GM19099 (cell line): ENCODE data around the gene KRTAP21-2.

Experiments used
- POLR2A ChIP-seq: IDR thresholded peaks from 3 replicates; pipeline ENCODE4 v1.6.1; 2011; ENCODE audit warnings: low read depth; ENCODE audit not compliant: insufficient read length; ENCODE audit errors: extremely low read depth

Gene KRTAP21-2

DNA sequence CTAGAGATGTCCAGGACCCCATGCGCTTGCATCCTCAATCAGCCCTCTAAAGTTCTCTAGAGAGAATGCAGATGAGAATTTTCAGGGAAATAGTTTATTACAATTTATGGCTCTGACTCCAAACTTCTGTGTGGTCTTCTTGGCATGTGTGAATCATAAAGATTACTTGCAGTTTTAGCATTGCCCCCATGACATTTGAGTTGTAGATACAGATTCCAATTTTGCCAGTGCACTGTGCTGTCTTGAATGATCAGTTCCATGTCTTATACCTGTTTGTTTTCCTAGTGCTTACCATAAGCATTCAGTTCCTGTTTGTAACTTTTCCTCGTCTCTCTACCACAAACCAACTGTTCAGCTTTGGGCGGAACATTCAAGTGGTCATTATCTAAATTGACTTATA is 33.3 kb downstream of the KRTAP21-2 start:
- TF ChIP-seq POLR2A = no peak

DNA sequence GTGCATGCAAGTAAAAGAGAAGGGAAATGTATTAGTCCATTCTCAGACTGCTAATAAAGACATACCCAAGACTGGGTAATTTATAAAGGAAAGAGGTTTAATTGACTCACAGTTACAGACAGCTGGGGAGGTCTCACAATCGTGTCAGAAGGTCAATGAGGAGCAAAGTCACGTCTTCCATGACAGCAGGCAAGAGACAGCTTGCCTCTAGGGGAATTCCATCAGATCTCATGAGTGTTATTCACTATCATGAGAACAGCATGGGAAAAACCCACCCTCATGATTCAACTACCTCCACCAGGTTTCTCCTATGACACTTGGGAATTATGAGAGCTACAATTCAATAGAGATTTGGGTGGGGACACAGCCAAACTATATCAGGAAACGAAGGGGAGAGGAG is 36.6 kb downstream of the KRTAP21-2 start:
- TF ChIP-seq POLR2A = no peak

DNA sequence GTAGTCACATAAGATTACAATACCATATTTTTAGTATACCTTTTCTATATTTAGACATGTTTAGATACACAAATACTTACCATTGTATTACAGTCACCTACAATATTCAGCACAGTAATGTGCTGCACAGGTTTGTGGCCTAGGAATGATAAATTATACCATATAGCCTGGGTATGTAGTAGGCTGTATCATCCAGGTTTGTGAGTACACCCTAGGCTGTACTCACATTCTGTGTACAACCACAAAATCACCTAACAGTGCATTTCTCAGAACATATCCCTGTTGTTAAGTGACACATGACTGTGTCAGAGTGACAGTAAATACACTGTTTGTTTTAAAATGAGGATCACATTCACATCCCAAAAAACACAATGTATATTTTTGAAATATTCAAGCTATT is 39.6 kb downstream of the KRTAP21-2 start:
- no peak for TF ChIP-seq POLR2A
